Ovary (tissue), 9 donors: Measurements from ENCODE around the gene IDH3B. TPM values are rescaled to one million over a fixed set of nuclear protein-coding genes. Genes with fewer than 3 reads are reported as not detected.
"Not testable (repeated sequence)": the region's sequence is repeated elsewhere in the genome, so short reads cannot be mapped to it uniquely, and the experiment has no call there.

Experiments used
- DNase-seq, 5 donors: peaks; one replicate each; pipeline ENCODE4 v3.0.0-alpha.2; 2019 to 2020
- H3K27ac ChIP-seq, 2 donors: fragments of 200-600 bp; one replicate each; pipeline versions ENCODE4 v1.5.1 to v1.8.0; 2019 to 2022
- H3K27me3 ChIP-seq: fragments of 200-600 bp; one replicate; pipeline ENCODE4 v1.8.0; 2022
- H3K36me3 ChIP-seq: fragments of 200-600 bp; sonication (generic); one replicate; pipeline ENCODE4 v1.5.1; 2019
- H3K4me1 ChIP-seq: one replicate; pipeline ENCODE4 v1.8.1; 2013; ENCODE audit warnings: mild to moderate bottlenecking, moderate library complexity; ENCODE audit not compliant: insufficient read depth
- H3K4me3 ChIP-seq: fragments of 200-600 bp; sonication (generic); one replicate; pipeline ENCODE4 v1.5.1; 2017
- H3K9me3 ChIP-seq, 2 donors: fragments of 200-600 bp in 1 of 2; sonication (generic) in 1 of 2; one replicate each; pipeline versions ENCODE4 v1.5.1 to v1.8.1; 2013 to 2019; ENCODE audit warnings: mild to moderate bottlenecking in 1 of 2, moderate library complexity in 1 of 2
- CTCF ChIP-seq, 3 donors: fragments of 450-650 bp in 2 of 3; fragments of 200-600 bp in 1 of 3; IDR thresholded peaks; one replicate each; pipeline versions ENCODE4 v1.5.1 to v1.8.0; 2016 to 2022; ENCODE audit warnings: antibody characterized with exemption in 3 of 3, mild to moderate bottlenecking in 1 of 3
- EP300 ChIP-seq: sonication (generic); formaldehyde crosslinking; IDR thresholded peaks from one replicate; pipeline ENCODE4 v1.6.1; 2017; ENCODE audit warnings: antibody characterized with exemption
- POLR2A ChIP-seq: fragments of 450-650 bp; IDR thresholded peaks from one replicate; pipeline ENCODE4 v1.6.1; 2017; ENCODE audit warnings: antibody characterized with exemption, mild to moderate bottlenecking, moderate library complexity
- WGBS, 3 donors: extraction: QIAGEN DNeasy Blood & Tissue Kit in 1 of 3; methylation state at CpG; one replicate each; pipeline versions ENCODE4 v1.1.5 to v1.1.7; 2013 to 2017; 5-methylcytosine and 5-hydroxymethylcytosine counted together
- intact Hi-C, 4 donors: fragments of 100-400 bp; cut with DNase I; formaldehyde crosslinking; loops; one replicate each; pipeline versions ENCODE4 v1.11.0 to v1.15.1; 2022 to 2023
- polyA plus RNA-seq, 2 donors: library from polyadenylated mRNA; stranded (reverse); fragments of 200-250 nt in 1 of 2; fragments of 350-450 nt in 1 of 2; fragmentation: Illumina TruSeq in 1 of 2; extraction: RNeasy Lipid Tissue Mini Kit (QIAGEN cat#74804) in 1 of 2; gene quantifications; one replicate each; pipeline ENCODE4 v1.2.3, GENCODE V29; 2013 to 2014
- total RNA-seq, 7 donors: library from RNA; depleted of rRNA in 2 of 7; stranded (reverse); fragments of >200 nt in 2 of 7; fragmentation: NEBNext Ultra II Directional in 3 of 7; extraction: Animal tissue kit (Norgen Biotek cat#: 25700) in 3 of 7; gene quantifications; one replicate each; pipeline versions ENCODE4 v1.1.0 to v1.2.4, GENCODE V29; 2016 to 2023
- donor health status: DM: no; HTN: no; CAD: no; lungs with moderate emphysema.
- donor health status: DM: no; HTN: no; CAD: no.
- donor health status: Bipolar disorder and iron deficiency.
- donor health status: DM: yes; HTN: yes; CAD: no.
- donor health status: DM: no; HTN: no; CAD: no.
- donor health status: DM: yes; HTN: yes; CAD: no.

The IDH3B gene
- total and polyA plus RNA-seq, 9 donors = 68.1 to 105 (median 85.9) TPM

GRCh38 chr20:2690718-2691117 is 26.7 kb upstream of the IDH3B start:
- peak in 3 of 5 donors; percentile 37 to 53 (median 44) for DNase-seq
- 83 to 86% (median 86%) methylated on average over 6 of the region's 6 CpGs for WGBS, 3 donors
- Histone ChIP-seq H3K36me3 (no peaks in the 10 kb centered on the region), H3K27ac (peak overlapping the region in 1 of 2 donors; percentile 100), H3K27me3 (no peaks in the 10 kb centered on the region), H3K4me1 (no peaks in the 10 kb centered on the region), H3K9me3 (no peaks in the 10 kb centered on the region), H3K4me3 (no peak overlapping the region)
- TF ChIP-seq EP300 (no peak), POLR2A (no peak), CTCF (IDR thresholded peaks at IDR 0.05) (no peak)
- intact Hi-C loops = loop anchor here in 2 of 4 donors (5.0 to 10.0 kb wide), 4 partner anchors 38 to 164 kb away; partner anchors contain the start of genes NOP56 (in 1 of the 2), PCED1A (in 1 of the 2) and VPS16 (in 1 of the 2)

GRCh38 chr20:2690213-2690612 is 26.2 kb upstream of the IDH3B start:
- H3K4me1 ChIP-seq = no peaks in the 10 kb centered on the region
- no peaks in the 10 kb centered on the region for H3K36me3 ChIP-seq
- no peaks in the 10 kb centered on the region for H3K27me3 ChIP-seq
- no peak overlapping the region for H3K27ac ChIP-seq
- H3K4me3 ChIP-seq = no peak overlapping the region
- no peaks in the 10 kb centered on the region for H3K9me3 ChIP-seq
- no peak for DNase-seq
- intact Hi-C loops = loop anchor here in 2 of 4 donors (5.0 to 10.0 kb wide), 4 partner anchors 38 to 165 kb away; partner anchors contain the start of genes NOP56 (in 1 of the 2), PCED1A (in 1 of the 2) and VPS16 (in 1 of the 2)
- TF ChIP-seq POLR2A (no peak), EP300 (no peak), CTCF (IDR thresholded peaks at IDR 0.05) (no peak)
- WGBS, 3 donors = 82 to 88% (median 83%) methylated on average over 3 of the region's 3 CpGs

GRCh38 chr20:2688041-2688591 is 24.1 kb upstream of the IDH3B start:
- Histone ChIP-seq H3K36me3 (no peaks in the 10 kb centered on the region), H3K4me3 (no peak overlapping the region), H3K9me3 (no peaks in the 10 kb centered on the region), H3K27ac (no peak overlapping the region), H3K4me1 (no peaks in the 10 kb centered on the region), H3K27me3 (no peaks in the 10 kb centered on the region)
- intact Hi-C loops = no loop called here
- peak; percentile 34 to 52 (median 40) for TF ChIP-seq CTCF (IDR thresholded peaks at IDR 0.05)
- TF ChIP-seq EP300 = no peak
- TF ChIP-seq POLR2A = no peak
- peak; percentile 49 to 82 (median 61) for DNase-seq
- WGBS, 3 donors = 20 to 27% (median 21%) methylated on average over 18 of the region's 18 CpGs

GRCh38 chr20:2687514-2687913 is 23.5 kb upstream of the IDH3B start:
- no peak for DNase-seq
- Histone ChIP-seq H3K4me1 (no peaks in the 10 kb centered on the region), H3K4me3 (no peak overlapping the region), H3K27me3 (no peaks in the 10 kb centered on the region), H3K27ac (no peak overlapping the region), H3K36me3 (no peaks in the 10 kb centered on the region), H3K9me3 (no peaks in the 10 kb centered on the region)
- TF ChIP-seq EP300 = no peak
- no peak for TF ChIP-seq CTCF (IDR thresholded peaks at IDR 0.05)
- TF ChIP-seq POLR2A = no peak
- intact Hi-C loops = no loop called here
- 27 to 37% (median 36%) methylated on average over 6 of the region's 6 CpGs for WGBS, 3 donors

GRCh38 chr20:2684817-2685216 is 20.8 kb upstream of the IDH3B start:
- H3K4me1 ChIP-seq, intact Hi-C loops, DNase-seq, H3K4me3 ChIP-seq, H3K36me3 ChIP-seq, H3K27me3 ChIP-seq, H3K27ac ChIP-seq, H3K9me3 ChIP-seq: not testable (repeated sequence)
- WGBS, 3 donors = 80 to 83% (median 80%) methylated on average over 4 of the region's 4 CpGs

GRCh38 chr20:2682040-2682439 is 18.0 kb upstream of the IDH3B start:
- H3K9me3 ChIP-seq, DNase-seq, H3K27ac ChIP-seq, H3K4me3 ChIP-seq, H3K36me3 ChIP-seq, H3K27me3 ChIP-seq, H3K4me1 ChIP-seq, intact Hi-C loops: not testable (repeated sequence)
- 67 to 96% (median 92%) methylated on average over 3 of the region's 3 CpGs for WGBS, 3 donors
